ENCODE data around the gene CDH23. TPM values are rescaled to one million over a fixed set of nuclear protein-coding genes. Genes with fewer than 3 reads are reported as not detected.

The CDH23 gene
- polyA plus RNA-seq, 4 donors = 0.75 to 2.0 (median 1.3) TPM

DNA sequence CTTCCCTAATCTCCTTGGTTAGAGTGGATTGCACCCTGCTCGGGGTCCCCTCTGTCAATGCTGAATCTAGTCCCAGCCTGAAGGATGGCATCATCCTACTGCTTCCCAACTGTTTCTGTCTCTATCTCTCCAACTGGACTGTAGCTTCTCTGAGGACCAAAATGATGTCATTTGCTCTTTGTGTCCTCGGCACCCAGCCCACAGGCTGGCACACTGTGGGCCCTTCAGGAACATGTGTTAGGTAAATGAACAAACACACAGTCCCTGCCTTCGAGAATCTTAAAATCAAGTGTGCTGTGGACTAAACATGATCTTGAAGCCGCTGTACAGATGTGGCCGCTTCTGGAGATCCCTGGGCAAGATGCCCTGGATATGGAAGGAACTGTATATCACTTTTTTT lies 5.0 kb upstream of the CDH23 start:
- no peak for DNase-seq (ENCODE audit: low read depth in 4 of 4, low spot score in 2 of 4)

DNA sequence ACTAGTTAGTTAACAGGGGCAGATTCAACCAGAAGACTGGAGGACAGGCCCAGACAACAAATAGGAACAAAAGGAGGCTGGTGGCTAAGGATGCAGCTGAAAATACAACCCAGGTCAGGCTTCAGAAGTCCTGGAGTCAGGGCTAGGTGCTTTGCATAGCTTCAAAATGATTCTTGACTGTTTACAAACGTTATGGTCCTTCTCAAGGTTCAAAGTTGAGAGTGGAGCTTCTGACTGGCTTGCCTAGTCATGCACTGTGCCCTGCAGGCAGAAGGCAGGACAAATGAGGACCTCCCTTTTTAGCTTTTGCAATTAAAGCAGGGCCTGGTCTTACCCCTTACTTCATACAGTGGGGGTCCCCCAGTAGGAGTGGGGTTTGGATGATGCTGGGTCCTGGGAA lies 4.4 kb upstream of the CDH23 start:
- DNase-seq (ENCODE audit: low read depth in 4 of 4, low spot score in 2 of 4) = no peak

DNA sequence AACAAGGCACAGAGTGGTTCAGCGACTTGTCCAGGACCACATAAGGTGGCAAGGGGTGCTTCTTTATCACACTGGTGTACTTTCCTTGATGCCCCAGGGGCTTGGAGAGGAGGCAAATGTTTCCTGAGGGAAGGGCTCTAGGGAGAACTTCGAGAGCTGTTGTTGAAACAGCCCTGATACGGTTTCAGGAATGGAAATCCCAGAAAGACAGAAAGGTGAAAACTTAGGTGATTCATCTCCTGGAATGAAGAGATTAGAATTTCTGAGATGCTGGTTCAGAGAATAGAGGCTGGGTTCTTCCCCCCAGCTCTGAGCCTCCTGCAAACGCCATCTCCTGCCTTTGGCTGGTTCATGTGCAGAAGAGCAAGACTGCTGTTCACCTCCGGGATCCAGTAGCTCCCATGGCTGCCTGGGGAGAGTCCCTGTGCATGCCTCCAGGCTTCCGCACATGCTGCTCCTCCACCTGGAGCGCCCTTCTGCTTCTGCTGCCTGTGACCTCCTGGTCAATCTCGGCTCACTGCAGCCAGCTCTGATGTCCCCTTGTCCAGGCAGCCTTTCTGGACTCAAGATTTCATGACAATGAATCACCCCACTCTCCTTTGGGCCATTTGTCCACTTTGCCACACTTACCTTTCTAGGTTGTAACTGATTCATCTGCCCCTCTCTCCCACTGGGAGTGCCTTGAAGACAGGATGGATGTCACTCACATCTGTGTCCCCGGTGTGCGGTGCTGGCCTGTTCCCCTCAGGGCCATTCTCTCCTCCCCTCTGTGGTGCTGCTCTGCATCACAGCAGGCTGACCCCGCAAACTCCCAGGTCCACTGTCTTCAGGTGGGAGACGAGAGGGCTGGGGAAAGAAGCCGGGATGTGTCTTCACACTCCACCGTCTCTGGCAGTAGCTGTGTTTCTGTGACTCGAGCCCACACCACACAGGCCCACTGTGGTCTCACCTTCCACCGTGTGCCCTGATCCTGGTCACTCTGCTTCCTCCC lies 3.6 kb upstream of the CDH23 start:
- no peak for DNase-seq (ENCODE audit: low read depth in 4 of 4, low spot score in 2 of 4)

DNA sequence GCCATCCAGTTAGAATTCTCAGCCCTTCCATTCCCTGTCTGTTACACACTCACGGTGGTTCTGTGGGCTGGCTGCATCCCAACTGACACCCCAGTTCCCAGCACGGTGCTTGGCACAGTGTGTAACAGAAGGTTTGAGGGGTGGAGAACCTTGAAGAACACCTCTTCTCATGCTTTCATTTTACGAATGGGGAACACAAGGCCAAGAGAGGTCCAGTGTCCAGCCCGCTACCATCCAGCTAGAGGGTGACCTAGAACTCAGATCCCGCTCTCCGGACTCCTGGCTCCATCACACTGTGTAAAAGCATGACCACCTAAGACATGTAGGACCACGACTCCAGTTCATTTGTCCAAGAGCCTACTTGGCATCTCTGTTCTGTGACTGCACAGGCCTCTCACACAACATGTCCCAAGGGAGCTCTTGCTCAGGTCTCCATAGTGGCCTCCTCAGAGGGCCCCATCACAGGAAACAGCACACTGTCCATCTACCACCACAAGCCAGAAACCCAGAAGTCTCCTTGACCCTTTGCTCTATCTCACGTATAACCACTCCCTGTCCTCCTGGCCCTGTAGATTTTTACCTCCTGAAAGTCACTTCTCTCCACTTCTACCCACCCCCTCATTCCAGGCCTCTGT lies 2.8 kb upstream of the CDH23 start:
- DNase-seq (ENCODE audit: low read depth in 4 of 4, low spot score in 2 of 4) = no peak

DNA sequence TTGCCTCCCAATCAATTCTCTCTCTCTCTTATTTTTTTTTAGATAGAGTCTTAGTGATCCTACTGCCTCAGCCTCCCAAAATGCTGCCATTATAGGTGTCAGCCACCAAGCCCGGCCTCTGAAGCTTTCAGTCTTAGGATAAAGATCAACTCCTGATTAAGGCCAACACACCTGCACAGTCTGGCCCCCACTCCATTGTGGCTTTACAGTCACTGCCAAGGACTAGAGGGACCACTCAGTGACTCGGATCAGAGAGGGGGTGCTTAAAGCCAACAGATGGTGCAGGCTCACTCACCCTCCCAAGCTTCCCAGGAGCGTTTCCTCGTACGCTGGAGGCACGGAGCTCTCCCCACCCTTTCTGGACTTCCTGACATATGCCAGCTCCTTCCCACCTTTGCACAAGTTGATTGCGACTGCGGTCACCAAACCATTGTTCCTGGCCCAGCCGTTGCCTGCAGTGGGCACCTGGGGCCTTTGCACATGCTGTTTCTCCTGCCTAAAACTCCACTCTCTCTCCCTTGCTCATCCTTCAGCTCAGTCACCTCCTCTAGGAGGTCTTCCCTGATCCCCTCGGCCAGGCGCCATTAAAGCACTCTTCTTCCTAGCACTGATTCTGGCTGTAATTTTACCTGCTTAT lies 1.7 kb upstream of the CDH23 start:
- DNase-seq (ENCODE audit: low read depth in 4 of 4, low spot score in 2 of 4) = no peak

DNA sequence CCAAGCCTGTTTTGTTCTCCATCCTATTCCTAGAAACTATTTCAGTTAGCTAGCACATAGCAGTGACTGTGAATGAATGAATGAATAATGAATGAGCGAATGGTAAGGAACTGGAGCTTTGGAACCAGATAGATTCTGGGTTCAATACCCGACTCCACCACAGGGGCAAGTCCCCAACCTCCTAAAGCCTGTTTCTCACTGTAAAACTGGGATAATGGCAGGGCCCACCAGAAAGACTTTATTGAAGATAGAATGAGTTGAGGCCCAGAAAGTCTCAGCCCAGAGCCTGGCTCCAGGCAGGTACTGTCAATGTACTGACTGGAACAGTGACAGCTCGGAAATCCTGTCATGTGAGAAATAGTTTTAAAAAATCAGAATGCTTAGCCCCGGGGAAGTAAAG lies 1.1 kb upstream of the CDH23 start:
- DNase-seq (ENCODE audit: low read depth in 4 of 4, low spot score in 2 of 4) = no peak

DNA sequence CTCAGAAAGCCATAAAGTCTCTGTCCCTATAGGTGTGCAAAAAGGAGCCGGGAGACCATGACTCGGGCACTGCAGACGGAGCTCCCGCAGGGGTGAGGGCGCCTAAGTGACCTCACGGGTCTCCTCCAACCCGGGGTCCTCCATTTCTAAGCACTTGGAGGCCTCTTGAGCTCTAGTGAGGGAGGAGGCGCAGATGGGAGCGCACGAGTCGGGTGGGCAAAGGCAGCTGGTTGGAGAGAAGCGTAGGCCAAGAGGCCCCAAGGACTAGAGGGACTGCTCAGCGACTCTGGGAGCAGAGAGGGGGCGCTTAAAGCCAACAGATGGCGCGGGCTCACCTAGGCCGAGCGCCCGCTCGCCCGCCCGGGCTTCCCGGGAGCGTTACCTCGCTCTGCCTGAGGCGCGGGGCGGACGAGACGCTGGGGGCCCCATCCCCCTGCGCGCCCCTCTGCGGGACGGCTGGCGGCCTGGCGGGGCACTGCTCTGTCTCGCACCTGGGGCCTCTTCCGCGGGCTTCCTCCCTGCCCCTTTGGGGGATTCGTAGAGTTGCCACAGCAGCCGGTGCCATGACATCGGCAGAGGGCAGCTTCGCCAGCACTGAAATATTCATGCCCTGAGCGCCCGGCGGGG lies 523 bp upstream of the CDH23 start:
- peak; percentile 37 to 57 (median 41) for DNase-seq (ENCODE audit: low read depth in 4 of 4, low spot score in 2 of 4)

DNA sequence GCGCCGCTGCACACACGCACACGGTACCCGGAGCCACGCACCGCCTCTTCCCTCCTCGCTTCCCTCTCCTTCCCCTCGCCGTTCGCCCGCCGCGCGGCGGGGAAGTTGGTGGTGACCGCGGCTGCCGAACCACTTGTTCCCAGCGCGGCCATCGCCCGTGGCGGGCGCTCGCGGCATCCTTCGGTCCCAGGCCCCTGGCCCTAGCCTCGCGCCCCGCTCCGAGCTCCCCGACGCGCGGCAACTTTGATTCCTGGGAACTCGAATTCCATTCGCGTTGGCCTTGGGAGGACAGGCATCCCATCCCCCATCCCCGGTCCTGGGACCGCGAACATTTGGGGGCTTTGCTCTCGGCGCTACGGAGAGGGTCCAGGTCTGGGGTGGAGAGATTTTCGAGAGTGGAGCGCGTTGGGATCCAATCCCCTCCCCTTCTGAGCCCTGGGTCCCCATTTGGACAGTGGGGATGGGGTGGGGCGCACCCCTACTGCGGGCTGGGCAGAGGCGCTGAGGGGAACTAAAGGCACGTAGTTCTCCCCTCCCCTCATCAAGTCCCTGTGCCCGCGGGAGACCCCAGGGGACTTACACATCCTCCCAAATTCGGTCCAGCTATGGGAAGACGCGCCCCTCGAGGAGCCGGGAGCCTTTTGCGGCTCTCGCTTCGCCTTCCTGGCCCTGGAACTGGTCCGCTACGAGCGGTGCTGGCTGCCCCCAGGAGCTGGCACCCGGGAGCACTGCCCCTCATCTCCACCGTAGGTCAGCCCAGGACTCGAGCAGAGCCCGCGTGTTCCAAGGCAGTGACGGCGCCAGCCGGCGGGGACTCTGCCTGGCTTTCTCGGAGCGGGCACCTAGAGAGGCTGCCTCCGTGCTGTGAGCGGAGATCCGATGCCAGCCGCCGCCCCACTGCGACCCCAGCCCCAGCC lies 834 bp downstream of the CDH23 start:
- DNase-seq (ENCODE audit: low read depth in 4 of 4, low spot score in 2 of 4) = no peak

DNA sequence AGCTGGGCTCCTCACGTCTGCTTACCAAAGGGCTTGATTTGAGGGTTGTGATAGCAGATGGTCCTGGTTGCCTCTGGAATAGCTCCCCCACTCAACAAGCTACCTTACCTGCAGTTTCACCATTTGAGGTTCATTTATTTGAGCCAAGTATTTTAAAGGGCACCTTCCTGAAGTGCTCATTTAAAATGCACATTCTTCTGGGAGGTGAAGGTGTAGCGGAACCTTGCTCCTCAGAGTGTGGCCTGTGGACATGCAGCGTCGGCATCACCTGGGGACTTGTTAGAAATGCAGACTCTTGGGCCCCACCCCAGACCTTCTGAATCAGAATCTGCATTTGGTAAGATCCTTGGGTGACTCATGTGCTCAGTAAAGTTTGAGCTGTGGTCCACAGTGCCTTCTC lies 2.3 kb downstream of the CDH23 start:
- no peak for DNase-seq (ENCODE audit: low read depth in 4 of 4, low spot score in 2 of 4)

DNA sequence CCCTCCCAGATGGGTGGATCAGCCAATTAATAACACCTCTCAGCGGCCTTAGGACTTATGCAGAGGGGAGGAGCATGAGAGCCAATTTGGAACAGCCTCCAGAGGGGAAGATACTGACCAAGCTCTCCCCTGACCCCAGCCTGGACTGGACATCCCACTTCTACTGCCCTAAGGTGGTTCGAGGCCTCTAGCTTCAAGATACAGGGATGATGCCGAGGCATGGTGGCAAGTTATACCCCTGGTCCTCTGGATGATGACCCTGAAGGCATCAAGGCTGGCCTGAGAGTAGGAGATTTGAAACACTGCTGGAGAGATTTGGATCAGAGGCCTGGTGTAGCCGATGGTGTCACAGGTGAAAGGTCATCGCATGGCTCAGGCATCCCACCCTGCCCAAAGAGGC lies 3.2 kb downstream of the CDH23 start:
- DNase-seq (ENCODE audit: low read depth in 4 of 4, low spot score in 2 of 4) = no peak

DNA sequence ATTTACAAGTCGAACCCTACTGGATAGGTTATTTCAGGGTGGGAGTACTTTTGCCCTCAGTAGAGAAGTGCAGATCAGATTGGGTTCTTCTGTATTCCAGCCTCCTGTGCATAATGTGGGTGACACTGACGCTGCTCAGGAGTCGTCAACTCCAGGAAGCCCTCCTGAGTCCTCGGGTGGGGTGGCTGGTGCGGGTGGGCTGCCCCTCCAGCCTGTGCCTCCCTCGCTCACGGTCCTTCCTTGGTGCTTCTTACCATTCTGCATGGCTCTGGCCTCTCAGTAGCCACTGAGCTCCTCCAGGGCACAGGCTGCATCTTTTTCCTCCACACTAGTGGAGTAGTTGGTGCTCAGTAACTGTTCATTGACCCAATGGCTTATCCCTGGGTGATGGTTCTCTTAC lies 4.3 kb downstream of the CDH23 start:
- no peak for DNase-seq (ENCODE audit: low read depth in 4 of 4, low spot score in 2 of 4)

DNA sequence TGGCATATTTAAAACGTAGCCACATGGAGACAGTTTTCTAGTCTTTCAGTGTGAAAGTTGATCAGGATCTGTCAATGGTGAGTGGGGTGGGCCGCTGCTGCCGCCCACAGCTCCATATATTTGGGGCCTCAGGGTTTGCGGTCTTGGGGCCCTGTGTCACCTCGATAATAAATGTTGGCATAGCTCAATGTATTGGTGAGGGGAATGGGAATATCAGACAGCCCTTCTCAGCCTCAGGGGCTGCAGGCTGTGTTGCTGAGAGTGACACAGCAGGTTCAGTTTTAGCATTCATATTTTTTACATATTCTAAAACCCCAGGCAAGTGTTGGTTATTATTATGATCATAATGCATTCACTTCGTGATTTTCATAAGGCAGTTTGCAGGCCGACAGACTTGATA lies 5.3 kb downstream of the CDH23 start:
- DNase-seq (ENCODE audit: low read depth in 4 of 4, low spot score in 2 of 4) = no peak

DNA sequence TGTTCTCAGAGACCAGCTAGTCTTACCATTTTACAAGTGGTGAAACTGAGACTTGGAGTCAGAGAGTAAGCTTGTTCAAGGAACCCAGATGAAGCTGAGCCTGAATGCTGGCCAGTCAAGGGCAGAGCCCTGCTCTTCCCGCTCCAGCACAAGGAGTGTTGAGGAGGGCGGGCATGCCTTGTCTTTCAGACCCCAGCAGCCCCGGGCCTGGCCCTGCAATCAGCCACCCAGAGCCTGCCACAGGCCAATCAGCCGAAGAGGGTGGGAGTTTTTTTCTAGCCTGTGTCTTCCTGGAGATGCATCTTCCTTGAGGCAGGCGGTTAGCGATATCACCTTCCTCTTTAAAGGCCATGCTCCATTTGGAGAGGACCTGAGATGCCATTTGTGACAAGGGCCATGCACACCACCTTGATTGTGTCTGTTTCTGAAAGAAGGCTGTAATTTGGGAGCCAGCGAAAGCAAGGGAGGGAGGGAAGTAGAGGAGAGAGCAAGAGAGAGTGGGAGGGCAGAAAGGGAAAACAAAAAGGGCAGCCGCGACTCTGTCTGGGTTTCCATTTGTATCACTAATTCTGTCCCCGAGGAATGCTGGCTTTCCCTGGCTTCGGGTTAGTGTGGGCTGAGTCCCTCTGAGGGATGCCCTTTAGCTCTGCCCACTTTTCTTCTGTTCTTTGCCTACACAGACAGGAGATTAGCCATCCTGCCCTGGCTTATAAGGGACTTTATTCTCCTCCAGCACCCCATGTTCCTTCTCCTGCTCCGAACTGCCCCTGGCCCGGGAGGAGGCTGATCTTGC lies 8.0 kb downstream of the CDH23 start:
- DNase-seq (ENCODE audit: low read depth in 4 of 4, low spot score in 2 of 4) = no peak

DNA sequence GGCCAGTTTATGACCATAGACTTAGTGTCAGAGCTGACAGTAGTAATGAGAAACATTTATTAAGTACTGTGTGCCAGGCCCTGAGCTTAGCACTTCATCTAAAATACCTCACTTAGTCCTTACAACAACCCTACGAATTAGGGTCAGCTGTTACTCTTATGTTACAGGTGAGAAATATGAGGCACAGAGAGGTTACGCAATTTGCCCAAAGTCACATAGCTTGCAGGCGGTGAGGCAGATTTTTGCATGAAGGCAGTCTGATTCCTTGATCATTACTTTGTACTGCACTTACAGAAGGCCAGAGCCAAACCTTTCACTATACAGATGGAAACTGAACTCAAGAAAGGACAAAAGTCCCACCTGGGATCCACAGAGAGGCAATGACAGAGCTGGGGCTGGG lies 10.2 kb downstream of the CDH23 start:
- DNase-seq (ENCODE audit: low read depth in 4 of 4, low spot score in 2 of 4) = no peak

DNA sequence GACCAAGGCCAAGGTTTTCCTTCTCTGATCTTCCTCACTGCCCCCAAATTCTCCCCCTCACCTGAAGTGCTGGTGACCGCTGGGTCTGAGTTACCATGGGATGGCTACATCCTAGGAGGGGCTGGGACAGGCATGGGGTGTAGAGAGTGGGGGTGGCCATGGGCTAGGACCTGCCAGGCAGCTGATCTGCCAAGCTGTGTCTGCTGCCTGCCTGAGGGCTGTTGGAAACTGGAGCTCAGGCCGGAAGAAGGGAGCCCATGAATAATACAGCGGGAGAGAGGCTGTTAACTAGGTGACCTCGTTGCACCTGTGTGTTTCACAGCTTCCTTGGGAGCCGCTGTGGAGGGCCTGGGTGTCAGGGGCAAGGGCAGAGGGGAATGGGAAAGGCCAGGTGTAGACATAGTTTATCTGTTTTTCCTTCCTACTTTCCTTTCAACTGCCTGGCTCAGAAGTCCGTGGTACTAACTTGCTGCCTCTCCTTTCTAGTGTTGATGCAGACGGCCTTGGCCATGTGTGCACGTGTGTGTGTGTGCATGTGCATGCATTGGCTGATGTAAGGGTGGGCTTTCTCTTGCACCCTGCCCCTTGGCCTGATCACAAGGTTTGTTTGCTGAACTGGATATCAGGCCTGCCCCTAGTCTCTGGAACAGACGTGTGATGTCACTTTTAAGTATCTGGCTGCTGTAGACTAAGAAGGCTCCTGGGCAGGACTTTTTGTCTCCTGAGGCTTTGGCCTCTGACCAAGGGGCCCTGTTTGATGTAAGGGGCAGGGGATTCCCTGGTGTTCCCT lies 11.9 kb downstream of the CDH23 start:
- DNase-seq (ENCODE audit: low read depth in 4 of 4, low spot score in 2 of 4) = no peak

DNA sequence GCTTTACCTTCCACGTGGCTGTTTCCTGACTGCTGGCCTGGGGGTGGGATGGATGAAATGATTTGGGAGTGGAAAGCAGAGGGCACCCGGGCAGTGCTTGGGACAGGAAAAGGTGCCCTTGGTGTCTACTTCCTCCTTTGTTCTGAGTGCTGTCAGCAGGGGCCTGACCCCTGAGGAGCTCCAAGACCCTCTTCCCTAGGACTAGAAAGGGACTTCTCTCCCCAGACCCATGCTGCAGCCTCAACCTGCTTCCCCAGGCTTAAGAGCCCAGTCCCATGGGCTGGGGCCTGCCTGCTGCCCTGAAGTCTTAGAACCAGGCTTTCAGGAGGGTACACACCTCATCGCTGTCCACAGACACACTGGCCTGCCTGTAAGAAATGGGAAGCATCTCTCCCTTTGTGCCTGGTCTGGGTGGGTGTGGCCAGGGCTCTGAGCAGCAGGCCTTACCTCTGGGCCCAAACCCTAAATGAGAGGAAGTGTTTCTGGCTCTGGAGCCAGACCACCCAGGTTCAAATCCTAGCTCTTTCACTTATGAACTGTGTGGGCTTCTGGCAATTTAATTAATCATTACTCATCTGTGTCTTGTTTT lies 12.9 kb downstream of the CDH23 start:
- DNase-seq (ENCODE audit: low read depth in 4 of 4, low spot score in 2 of 4) = no peak

DNA sequence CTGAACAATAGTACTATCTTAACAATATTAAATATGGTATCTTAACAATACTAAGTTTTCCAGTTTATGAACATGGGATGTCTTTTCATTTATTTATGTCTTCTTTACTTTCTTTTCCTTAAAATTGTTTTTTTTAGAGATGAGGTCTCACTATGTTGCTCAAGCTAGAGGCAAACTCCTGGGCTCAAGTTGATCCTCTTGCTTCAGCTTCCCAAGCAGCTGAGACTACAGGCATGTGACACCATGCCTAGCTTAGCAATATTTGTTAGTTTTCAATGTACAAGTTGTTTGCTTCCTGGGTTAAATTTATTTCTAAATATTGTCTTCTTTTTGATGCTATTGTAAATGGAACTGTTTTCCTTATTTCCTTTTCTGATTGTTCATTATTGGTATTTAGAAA lies 16.9 kb downstream of the CDH23 start:
- DNase-seq (ENCODE audit: low read depth in 4 of 4, low spot score in 2 of 4) = no peak

DNA sequence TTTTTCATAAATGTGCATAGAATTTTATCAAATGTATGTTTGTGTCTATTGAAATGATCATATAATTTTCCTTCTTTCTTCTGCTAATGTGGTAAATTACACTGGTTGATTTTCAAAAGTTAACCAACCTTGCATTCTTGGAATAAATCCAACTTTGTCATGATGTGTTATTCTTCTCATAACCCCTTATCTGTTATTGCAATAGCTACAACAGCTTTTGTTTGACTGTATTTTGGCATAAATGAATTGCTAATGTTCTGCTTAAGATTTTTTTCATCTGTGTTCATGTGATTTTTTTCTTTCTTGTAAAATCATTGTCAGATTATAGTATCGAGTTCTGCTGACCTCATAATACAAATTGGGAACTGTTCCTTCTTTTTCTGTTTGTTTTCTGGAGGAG lies 17.6 kb downstream of the CDH23 start:
- no peak for DNase-seq (ENCODE audit: low read depth in 4 of 4, low spot score in 2 of 4)
